NOMO-1 treated with dmso at 0.1 percent for 144 hours (cell line): ENCODE results near the gene KMT2D.
A peak's percentile ranks its signal among the peaks of the same experiment; 100 is the strongest.

Source experiments
- DNase-seq: peaks from one replicate; lab custom pipeline; 2025; ENCODE audit not compliant: unreplicated experiment; lab: John Stamatoyannopoulos, UW

Gene KMT2D

GRCh38 chr12:49052451-49053208 lies 8.0 kb downstream of the KMT2D start:
- no peak for DNase-seq

- DNase-seq: no peak
Observed at GRCh38 chr12:49051777-49052438, 8.7 kb downstream of the KMT2D start.

DNA sequence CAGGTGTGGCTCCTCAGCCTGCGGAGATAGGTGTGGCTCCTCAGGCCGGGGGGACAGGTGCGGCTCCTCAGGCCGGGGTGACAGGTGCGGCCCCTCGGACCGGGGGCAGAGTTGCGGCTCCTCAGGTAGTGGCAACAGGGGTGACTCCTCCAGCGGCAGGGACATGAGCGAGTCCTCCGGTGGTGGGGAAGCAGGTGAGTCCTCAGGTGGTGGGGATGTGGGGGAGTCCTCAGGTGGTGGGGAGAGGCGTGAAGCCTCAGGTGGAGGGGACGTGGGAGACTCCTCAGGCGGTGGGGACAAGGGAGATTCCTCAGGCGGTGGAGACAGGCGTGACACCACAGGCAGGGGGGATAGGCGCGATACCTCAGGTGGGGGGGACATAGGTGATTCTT lies 9.2 kb downstream of the KMT2D start:
- no peak for DNase-seq

DNA sequence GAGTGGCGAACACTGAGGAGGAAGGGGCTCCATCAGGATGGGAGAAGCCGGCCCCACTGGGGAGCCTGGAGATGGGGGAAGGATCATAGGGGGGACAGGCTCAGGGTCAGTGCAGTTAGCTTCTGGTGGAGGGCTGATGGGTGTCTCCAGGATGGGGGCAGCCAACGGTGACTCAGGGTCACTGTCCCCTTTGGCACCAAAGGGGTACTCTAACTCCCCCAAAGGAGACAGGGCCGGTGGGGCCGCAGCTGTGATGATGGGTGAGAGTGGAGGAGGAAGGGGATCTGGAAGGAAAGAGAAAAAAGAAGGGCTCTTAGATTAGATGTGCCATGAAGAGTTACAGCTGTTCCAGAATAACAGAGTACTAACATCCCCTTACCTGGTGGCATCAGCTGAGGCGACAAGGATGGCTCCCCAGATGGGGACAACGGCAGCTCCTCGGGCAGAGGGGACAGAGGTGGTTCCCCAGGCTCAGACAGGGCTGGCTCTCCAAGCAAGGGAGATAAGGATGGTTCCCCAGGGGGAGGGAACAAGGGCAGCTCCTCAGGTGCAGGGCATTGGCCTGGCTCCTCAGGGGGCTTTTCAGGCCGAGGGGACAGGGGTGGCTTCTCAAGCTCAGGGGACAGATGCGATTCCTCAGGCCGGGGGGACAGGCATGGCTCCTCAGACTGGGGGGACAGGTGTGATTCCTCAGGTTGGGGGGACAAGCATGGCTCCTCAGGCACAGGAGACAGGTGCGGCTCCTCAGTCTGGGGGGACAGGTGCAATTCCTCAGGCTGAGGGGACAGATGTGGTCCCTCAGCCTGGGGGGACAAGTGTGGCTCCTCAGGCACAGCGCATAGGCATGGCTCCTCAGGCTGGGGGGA lies 9.9 kb downstream of the KMT2D start:
- DNase-seq: no peak

GRCh38 chr12:49049566-49050224 lies 10.9 kb downstream of the KMT2D start:
- DNase-seq: no peak

DNA sequence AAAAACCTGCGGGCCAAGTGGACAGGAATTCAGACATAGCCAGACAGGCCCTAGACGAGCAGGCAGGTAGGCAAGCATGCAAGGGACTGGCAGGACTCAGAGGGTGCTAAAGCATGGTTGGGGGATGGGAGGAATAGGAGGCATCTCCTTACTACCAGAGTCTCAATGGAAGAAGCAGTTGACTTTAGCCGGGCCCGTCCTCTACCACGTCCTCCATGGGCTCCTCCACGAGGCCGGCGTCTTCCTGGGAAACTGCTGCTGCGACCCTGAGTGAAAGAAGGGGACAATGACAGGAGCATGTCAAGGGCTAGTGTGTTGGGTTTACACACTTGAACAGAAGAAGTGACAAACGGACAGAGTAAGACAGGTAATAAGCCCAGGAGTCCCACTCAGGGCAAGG lies 11.6 kb downstream of the KMT2D start:
- DNase-seq: no peak

GRCh38 chr12:49046129-49046895 lies 14.3 kb downstream of the KMT2D start:
- DNase-seq: no peak

DNA sequence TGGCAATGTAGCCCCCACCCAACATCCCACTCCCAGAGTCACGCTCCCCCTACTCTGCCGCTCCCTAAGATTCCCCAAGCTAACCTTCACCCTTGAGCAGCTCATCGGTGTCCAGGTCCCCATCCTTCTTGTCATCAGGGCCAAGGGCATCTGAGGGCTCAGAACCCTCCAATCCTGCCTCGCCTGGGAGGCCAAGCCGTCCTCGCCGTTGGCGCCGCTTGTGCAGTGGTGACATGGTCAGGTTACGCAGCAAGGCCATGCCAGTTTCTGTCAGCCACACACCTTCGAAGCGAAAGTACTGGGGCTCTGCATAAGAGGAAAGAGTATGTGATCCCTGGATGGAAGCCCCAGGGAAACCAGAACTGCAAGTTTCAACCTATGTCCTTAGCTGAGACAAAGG lies 15.9 kb downstream of the KMT2D start:
- DNase-seq: no peak

GRCh38 chr12:49043856-49044258 lies 16.7 kb downstream of the KMT2D start:
- peak; percentile 65 for DNase-seq

- DNase-seq: no peak
Observed at GRCh38 chr12:49043241-49043640, 17.4 kb downstream of the KMT2D start.

DNA sequence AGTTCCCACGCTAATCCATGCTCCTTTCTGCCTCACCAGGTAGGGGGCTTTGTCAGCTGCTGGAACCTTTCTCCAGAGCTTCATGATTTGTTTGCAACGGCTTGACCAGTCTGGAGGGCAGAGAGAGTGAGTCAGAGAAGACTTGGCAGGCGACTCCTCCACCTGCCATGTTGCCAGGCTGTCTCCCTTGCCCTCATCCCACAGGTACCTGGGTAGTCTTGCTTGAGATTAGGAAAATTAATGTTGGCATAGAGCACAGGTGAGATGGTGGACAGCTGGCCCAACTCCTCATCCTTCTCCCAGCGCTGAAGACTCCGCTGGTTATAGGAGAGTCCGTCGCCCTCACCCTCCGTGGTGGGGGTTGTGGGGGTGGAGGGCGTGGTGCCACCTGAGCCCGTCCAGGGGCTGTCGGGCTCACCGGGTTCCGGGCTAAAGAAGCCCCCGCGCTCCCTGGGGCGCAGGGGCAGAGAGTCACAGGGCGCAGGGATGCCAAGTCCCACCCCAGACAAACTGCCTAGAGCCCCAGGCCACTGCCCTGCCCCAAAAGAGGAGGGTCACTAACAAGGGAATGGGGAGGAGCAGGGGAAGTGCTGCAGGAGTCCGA lies 18.6 kb downstream of the KMT2D start:
- no peak for DNase-seq

DNA sequence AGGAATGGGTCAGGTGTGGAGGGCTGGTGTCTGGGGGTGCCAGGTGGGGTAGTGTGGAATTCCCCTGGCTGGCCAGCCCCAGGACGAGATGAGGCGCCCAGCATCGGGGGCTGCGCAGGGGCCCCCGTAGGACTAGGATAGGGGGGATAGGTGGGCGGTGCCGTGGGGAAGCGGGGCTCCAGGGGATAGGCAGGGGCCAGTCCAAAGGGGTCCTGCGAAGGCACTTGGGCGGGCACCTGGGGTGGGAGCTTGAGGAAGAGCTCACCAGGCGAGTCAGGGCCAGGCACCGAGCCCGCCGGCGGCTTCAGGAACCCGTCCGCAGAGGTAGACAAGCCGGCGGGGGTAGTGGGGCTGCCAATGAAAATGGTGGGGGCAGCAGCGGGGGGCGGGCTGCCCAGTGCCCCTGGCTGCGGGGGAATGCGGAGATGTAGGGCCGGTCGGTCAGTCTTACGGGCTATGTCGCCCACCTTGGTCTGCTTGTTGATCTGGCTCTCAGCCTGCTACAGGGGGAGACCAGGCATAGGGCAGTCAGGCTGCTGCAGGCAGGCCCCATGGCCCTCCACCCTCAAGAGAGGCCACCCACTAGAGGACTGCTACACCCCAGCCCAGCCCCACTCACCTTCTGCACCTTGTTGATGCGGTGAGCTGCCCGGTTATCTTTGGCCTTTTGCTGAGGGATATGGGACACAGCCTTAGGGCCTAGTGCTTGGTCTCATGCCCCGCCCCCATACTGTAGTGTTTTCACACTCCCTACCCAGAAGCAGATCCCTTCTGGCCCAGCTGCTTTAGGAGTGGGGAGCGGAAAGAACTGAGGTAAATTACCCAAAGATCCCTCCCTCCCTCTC lies 19.3 kb downstream of the KMT2D start:
- DNase-seq: no peak

GRCh38 chr12:49040364-49040855 lies 20.2 kb downstream of the KMT2D start:
- DNase-seq: no peak

- DNase-seq: no peak
Observed at GRCh38 chr12:49039421-49040363, 20.9 kb downstream of the KMT2D start.

- DNase-seq: no peak
Observed at GRCh38 chr12:49038291-49038955, 22.2 kb downstream of the KMT2D start.

GRCh38 chr12:49037947-49038237 lies 22.7 kb downstream of the KMT2D start:
- no peak for DNase-seq

DNA sequence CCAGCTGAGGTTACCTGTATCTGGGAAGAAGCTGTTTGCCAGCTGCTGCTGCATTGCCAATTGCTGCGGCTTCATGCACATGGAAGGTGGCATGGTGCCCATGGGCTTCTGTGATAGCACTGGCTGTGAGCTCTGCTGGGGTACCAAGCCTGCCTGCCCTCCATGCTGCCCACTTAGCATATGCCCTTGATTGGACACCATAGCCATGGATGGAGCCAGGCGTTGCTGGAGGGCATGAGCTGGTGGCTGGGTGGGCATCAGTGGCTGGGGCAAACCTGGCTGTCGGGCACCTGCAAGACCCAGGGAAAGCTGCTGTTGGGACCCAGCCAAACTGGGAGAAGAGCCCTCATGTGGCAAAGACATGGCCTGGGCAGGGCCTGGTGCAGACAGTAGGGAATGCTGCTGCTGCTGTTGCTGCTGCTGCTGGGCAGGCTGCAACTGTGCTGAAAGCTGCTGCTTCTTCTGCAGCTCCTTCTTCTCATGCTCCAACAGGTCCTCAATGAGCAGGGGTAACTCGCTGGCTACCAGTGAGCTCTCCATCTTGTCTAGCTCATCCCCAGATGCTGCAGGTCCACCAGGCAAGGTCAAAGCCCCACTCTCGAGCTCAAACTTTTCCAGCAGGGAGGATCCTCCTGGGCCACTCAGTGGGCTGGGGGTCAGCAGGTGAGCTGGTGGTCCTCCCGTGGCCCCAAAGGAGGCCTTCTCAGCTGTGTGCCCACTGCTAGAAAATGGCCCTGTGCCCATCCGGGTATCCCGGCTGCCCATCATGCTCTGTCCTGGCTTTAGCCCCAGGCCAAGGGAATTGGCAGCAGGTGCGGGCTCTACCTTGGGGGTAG lies 23.3 kb downstream of the KMT2D start:
- DNase-seq: no peak
